Endothelial cell of umbilical vein (primary cell): ENCODE results near the gene HSPB8. TPM values are rescaled to one million over a fixed set of nuclear protein-coding genes. Genes with fewer than 3 reads are reported as not detected.

Source experiments
- BruUV-seq: library from RNA; stranded (reverse); fragments of 400-500 nt; replicated peaks from 2 replicates; lab custom pipeline; 2021; lab: Mats Ljungman, UMichigan
- CTCF ChIA-PET: fragments of 300-600, 350-600 bp; sonication (Branson Sonifier 250); formaldehyde crosslinking; loops from one replicate; lab custom pipeline; 2021; ENCODE audit warnings: antibody characterized with exemption, inconsistent platforms; lab: Charles Lee
- POLR2A ChIA-PET: fragments of 300-600, 350-600 bp; sonication (Branson Sonifier 250); formaldehyde crosslinking; loops from one replicate; lab custom pipeline; 2021; ENCODE audit warnings: antibody characterized with exemption, inconsistent platforms; lab: Charles Lee
- DNase-seq: peaks from one replicate; pipeline ENCODE4 v3.0.0-alpha.2; 2011; ENCODE audit warnings: low read depth, low spot score
- FAIRE-seq: peaks from 2 replicates; lab custom pipeline; 2011; peaks lifted over from hg19 to GRCh38; lab: Jason Lieb, UNC
- H2AFZ ChIP-seq: 2 replicates; pipeline ENCODE4 v1.6.0; 2012; ENCODE audit warnings: low read depth, low read length, control low read depth, inconsistent platforms
- H3K27ac ChIP-seq: 2 replicates; pipeline ENCODE4 v1.5.1; 2011; ENCODE audit warnings: low read depth, mild to moderate bottlenecking, control low read depth, low read length, moderate library complexity; ENCODE audit not compliant: insufficient read depth
- H3K27me3 ChIP-seq, 2 experiments: 2 replicates each; pipeline versions ENCODE4 v1.6.0 to v1.6.1; 2011; ENCODE audit warnings: low read length in 2 of 2, mixed read lengths in 1 of 2; ENCODE audit not compliant: control insufficient read depth in 2 of 2, insufficient read depth in 2 of 2
- H3K36me3 ChIP-seq, 2 experiments: 2 replicates in 1 of 2; 3 replicates in 1 of 2; pipeline ENCODE4 v1.5.1; 2011; ENCODE audit warnings: low read length in 2 of 2, mild to moderate bottlenecking in 1 of 2, moderate library complexity in 1 of 2; ENCODE audit not compliant: control insufficient read depth in 2 of 2, insufficient read depth in 2 of 2; ENCODE audit errors: extremely low read depth in 1 of 2
- H3K4me1 ChIP-seq: 3 replicates; pipeline ENCODE4 v1.5.1; 2011; ENCODE audit warnings: mild to moderate bottlenecking, low read length; ENCODE audit not compliant: control insufficient read depth, insufficient read depth; ENCODE audit errors: extremely low read depth
- H3K4me2 ChIP-seq: 2 replicates; pipeline ENCODE4 v1.6.1; 2011; ENCODE audit warnings: low read length, control low read depth, mixed read lengths; ENCODE audit not compliant: insufficient read depth
- H3K4me3 ChIP-seq, 3 experiments: fragments of 200-600 bp in 1 of 3; sonication (generic), shearing (Covaris generic) in 1 of 3; replicated peaks in 1 of 3; 2 replicates each; pipeline ENCODE4 v1.5.1; 2011 to 2016; ENCODE audit warnings: control low read depth in 3 of 3, low read length in 3 of 3, mild to moderate bottlenecking in 2 of 3, inconsistent platforms in 1 of 3, low read depth in 1 of 3, moderate library complexity in 1 of 3; ENCODE audit not compliant: insufficient read depth in 1 of 3
- H3K79me2 ChIP-seq: 2 replicates; pipeline ENCODE4 v1.6.0; 2012; ENCODE audit warnings: low read length, inconsistent platforms; ENCODE audit not compliant: control insufficient read depth, insufficient read depth
- H3K9ac ChIP-seq: replicated peaks from 2 replicates; pipeline ENCODE3; 2011; ENCODE audit warnings: low read length, control low read depth; ENCODE audit not compliant: insufficient read depth; ENCODE audit errors: extremely low read depth
- H3K9me1 ChIP-seq: replicated peaks from 3 replicates; pipeline ENCODE4 v1.6.0; 2011; ENCODE audit warnings: mild to moderate bottlenecking, low read length; ENCODE audit not compliant: control insufficient read depth, insufficient read depth; ENCODE audit errors: extremely low read depth
- H3K9me3 ChIP-seq: replicated peaks from 2 replicates; pipeline ENCODE4 v1.5.1; 2012; ENCODE audit warnings: low read length, inconsistent platforms; ENCODE audit not compliant: control insufficient read depth, insufficient read depth
- H4K20me1 ChIP-seq: replicated peaks from 2 replicates; pipeline ENCODE3; 2011; ENCODE audit warnings: mild to moderate bottlenecking, low read length; ENCODE audit not compliant: control insufficient read depth, insufficient read depth; ENCODE audit errors: extremely low read depth
- CTCF ChIP-seq, 2 donors: IDR thresholded peaks; 1 replicate in 1 of 2; 2 replicates in 1 of 2; pipeline ENCODE4 v1.5.1; 2011; ENCODE audit warnings: low read length in 2 of 2, mild to moderate bottlenecking in 2 of 2, moderate library complexity in 2 of 2, control low read depth in 1 of 2, inconsistent platforms in 1 of 2, low read depth in 1 of 2; ENCODE audit not compliant: insufficient read depth in 1 of 2; ENCODE audit errors: extremely low read depth in 1 of 2
- EZH2 ChIP-seq: IDR thresholded peaks from 2 replicates; pipeline ENCODE4 v1.6.1; 2012; ENCODE audit warnings: borderline replicate concordance, low read depth, mild to moderate bottlenecking, moderate library complexity, low read length, inconsistent platforms; ENCODE audit not compliant: severe bottlenecking
- FOS ChIP-seq: IDR thresholded peaks from 2 replicates; pipeline ENCODE4 v1.6.1; 2011; ENCODE audit warnings: mild to moderate bottlenecking, low read length, moderate library complexity, borderline replicate concordance; ENCODE audit not compliant: insufficient read depth
- GATA2 ChIP-seq: IDR thresholded peaks from 2 replicates; pipeline ENCODE4 v1.7.0; 2011; ENCODE audit warnings: low read depth, mild to moderate bottlenecking, moderate library complexity, mixed read lengths, low read length; ENCODE audit not compliant: insufficient read length, insufficient read depth
- JUN ChIP-seq: IDR thresholded peaks from 2 replicates; pipeline ENCODE4 v1.6.1; 2011; ENCODE audit warnings: borderline replicate concordance, low read depth; ENCODE audit not compliant: insufficient read length, insufficient read depth
- MAX ChIP-seq: IDR thresholded peaks from 2 replicates; pipeline ENCODE4 v1.6.1; 2011; ENCODE audit not compliant: insufficient read depth, insufficient read length
- MYC ChIP-seq: IDR thresholded peaks from one replicate; pipeline ENCODE4 v1.6.1; 2011; ENCODE audit warnings: mild to moderate bottlenecking, low read depth, low read length
- POLR2A ChIP-seq: IDR thresholded peaks from 2 replicates; pipeline ENCODE4 v1.6.1; 2012; ENCODE audit warnings: low read depth, mild to moderate bottlenecking, control low read depth, low read length
- POLR2AphosphoS5 ChIP-seq: IDR thresholded peaks from 2 replicates; pipeline ENCODE4 v1.6.1; 2012; ENCODE audit warnings: low read depth, mild to moderate bottlenecking, control low read depth, low read length, moderate library complexity; ENCODE audit not compliant: insufficient read depth
- dilution Hi-C: fragments of 300-500 bp; cut with MboI; formaldehyde crosslinking; loops from one replicate; pipeline ENCODE4 v1.15.0; 2019; ENCODE audit warnings: low sequenced_read_pairs; ENCODE audit not compliant: extremely low pct_ligation_motif_present
- intact Hi-C: fragments of 100-400 bp; cut with micrococcal nuclease; formaldehyde crosslinking; loops from one replicate; pipeline ENCODE4 v1.10.0; 2022
- polyA plus RNA-seq, 4 experiments: library from polyadenylated mRNA; depleted of rRNA in 3 of 4; stranded (reverse) in 3 of 4; unstranded in 1 of 4; fragments of >200 nt; gene quantifications; 2 replicates each; pipeline versions ENCODE4 v1.2.1 to v1.2.3, GENCODE V29; 2011 to 2012; ENCODE audit warnings: missing spikeins in 1 of 4
- total RNA-seq: library from RNA; stranded (reverse); gene quantifications from 2 replicates; pipeline ENCODE4 v1.2.3, GENCODE V29; 2021

The HSPB8 gene
- total and polyA plus RNA-seq, 2 donors (not counting 3 experiments of a cell fraction or from before 2014, with no cell fraction given), result 10.8 to 14.7 TPM

GRCh38 chr12:119182701-119183493 is 4.2 kb downstream of the HSPB8 start:
- no peaks in the 10 kb centered on the region for H4K20me1 ChIP-seq
- no TSS peak for BruUV-seq
- no peaks in the 10 kb centered on the region for H3K9me1 ChIP-seq
- dilution Hi-C loops, result no loop called here
- no peak overlapping the region for H2AFZ ChIP-seq
- H3K27ac ChIP-seq, result no peak overlapping the region
- CTCF ChIA-PET, result no interaction called here
- no peaks in the 10 kb centered on the region for H3K9me3 ChIP-seq
- H3K4me3 ChIP-seq, result no peak overlapping the region
- H3K36me3 ChIP-seq, result peaks cover 0 to under 1% of the 10 kb centered on the region in 2 experiments
- no peaks in the 10 kb centered on the region for H3K27me3 ChIP-seq
- H3K79me2 ChIP-seq, result no peaks in the 10 kb centered on the region
- no peak overlapping the region for H3K4me2 ChIP-seq
- no peak overlapping the region for H3K9ac ChIP-seq
- POLR2A ChIA-PET, result no interaction called here
- FAIRE-seq, result peak; percentile 15
- intact Hi-C loops, result no loop called here
- DNase-seq, result peak; percentile 16
- peaks cover 29% of the 10 kb centered on the region for H3K4me1 ChIP-seq
- no peak for TF ChIP-seq JUN
- no peak for TF ChIP-seq MAX
- no peak for TF ChIP-seq POLR2A
- no peak for TF ChIP-seq FOS
- no peak for TF ChIP-seq EZH2
- no peak for TF ChIP-seq GATA2
- no peak for TF ChIP-seq POLR2AphosphoS5
- no peak for TF ChIP-seq MYC
- no peak for TF ChIP-seq CTCF (IDR thresholded peaks at IDR 0.05; ENCODE audit: extremely low read depth in 1 of 2, insufficient read depth in 1 of 2, low read depth in 1 of 2, low read length in 2 of 2)
